ENCODE measurements around the gene TBCC.

DNA sequence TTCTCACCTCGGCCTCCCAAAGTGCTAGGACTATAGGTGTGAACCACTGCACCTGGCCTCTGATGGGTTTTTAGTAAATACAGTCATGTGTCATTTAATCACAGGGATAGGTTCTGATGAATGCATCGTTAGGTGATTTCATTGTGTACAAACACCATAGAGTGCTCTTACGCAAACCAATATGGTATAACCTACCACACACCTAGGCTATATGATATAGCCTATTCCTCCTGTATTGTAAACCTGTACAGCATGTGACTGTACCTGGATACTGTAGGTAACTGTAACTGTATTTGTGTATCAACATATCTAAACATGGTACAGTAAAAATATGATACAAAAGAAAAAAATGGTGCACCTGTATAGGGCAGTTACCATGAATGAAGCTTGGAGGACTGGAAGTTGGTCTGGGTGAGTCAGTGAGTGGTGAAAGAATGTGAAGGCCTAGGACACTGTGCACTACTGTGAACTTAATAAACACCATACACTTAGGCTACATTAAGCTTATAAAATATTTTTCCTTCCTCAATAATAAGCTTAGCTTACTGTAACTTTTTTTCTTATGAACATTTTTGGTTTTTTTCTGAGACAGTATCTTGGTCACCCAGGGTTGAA is 45.9 kb upstream of the TBCC start:
- no peak for TF ChIP-seq SIN3A (IDR thresholded peaks at IDR 0.05; ENCODE audit: borderline replicate concordance, insufficient read depth, low read length)
- 0 out of 2 replicates have a peak, but pooled peaks have one; percentile 22 for TF ChIP-seq POLR2AphosphoS5 (IDR thresholded peaks at IDR 0.05; ENCODE audit: low read depth, low read length)
- no peak for TF ChIP-seq TAF1 (IDR thresholded peaks at IDR 0.05; ENCODE audit: borderline replicate concordance, insufficient read depth, low read length)

Data from PFSK-1 (cell line).